Liver (tissue), 3 donors: ENCODE measurements around the gene APOBEC3B.

Source experiments
- CTCF ChIP-seq: fragments of 150-350 bp; IDR thresholded peaks from 2 replicates; pipeline ENCODE4 v1.5.1; 2017; ENCODE audit warnings: improper control_type of control experiment, low read depth, low read length; ENCODE audit not compliant: missing input control
- GABPA ChIP-seq, 2 donors: IDR thresholded peaks in 1 of 2; conservative IDR thresholded peaks in 1 of 2; 2 replicates each; pipeline ENCODE4 v1.6.1; 2016; ENCODE audit warnings: antibody characterized with exemption in 2 of 2, mild to moderate bottlenecking in 1 of 2, moderate library complexity in 1 of 2
- donor health status: healthy.
- donor health status: healthy.

- TF ChIP-seq CTCF (no peak), GABPA (IDR thresholded peaks at IDR 0.05 in 1 of 2, conservative IDR thresholded peaks at IDR 0.05 in 1 of 2) (no peak)
Measured at GRCh38 chr22:38959590-38959989, 22.6 kb upstream of the APOBEC3B start.
